ENCODE data around the gene THRB.

The THRB gene

DNA sequence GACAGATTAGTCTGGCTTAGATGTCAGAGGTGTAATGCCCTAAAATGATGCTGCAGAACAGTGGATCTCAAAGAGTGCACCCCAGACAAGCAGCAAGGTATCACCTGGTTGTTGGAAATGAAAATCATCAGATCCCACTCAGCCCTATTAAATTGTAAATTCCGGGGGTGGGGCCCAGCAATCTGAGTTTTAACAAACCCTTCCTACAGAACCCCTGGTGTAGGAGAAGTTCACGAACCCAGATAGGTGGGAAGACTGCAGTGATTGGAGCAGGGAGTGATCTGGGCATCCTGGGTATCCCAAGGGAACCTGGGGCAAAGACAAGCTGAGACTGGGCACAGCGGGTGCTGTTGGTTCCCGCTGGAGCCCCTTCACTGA lies 24.3 kb upstream of the THRB start:
- TF ChIP-seq, protein P1, sequence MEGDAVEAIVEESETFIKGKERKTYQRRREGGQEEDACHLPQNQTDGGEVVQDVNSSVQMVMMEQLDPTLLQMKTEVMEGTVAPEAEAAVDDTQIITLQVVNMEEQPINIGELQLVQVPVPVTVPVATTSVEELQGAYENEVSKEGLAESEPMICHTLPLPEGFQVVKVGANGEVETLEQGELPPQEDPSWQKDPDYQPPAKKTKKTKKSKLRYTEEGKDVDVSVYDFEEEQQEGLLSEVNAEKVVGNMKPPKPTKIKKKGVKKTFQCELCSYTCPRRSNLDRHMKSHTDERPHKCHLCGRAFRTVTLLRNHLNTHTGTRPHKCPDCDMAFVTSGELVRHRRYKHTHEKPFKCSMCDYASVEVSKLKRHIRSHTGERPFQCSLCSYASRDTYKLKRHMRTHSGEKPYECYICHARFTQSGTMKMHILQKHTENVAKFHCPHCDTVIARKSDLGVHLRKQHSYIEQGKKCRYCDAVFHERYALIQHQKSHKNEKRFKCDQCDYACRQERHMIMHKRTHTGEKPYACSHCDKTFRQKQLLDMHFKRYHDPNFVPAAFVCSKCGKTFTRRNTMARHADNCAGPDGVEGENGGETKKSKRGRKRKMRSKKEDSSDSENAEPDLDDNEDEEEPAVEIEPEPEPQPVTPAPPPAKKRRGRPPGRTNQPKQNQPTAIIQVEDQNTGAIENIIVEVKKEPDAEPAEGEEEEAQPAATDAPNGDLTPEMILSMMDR (IDR thresholded peaks at IDR 0.05; ENCODE audit: low read depth, low read length, missing control alignments): no peak
- no peak overlapping the region for H3K4me3 ChIP-seq (replicated peaks; ENCODE audit: low read depth, low read length)

DNA sequence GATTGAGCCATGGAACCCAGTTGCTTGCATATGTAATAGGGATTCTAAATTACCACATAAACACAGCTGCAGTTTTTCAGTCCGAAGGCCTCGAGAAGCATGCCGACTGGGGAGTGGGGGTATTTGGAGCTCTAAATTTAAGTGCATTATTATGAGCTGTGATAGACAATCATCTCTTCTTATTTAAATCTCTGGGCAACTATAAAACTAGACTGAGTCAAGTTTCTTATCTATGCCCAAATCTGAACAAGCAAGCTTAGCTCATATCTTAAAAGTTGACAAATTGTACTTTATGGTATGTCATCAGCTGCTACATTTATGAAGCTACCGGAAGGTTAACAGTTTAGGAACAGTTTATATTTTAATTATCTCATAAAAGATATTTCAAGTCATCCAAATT lies 19.5 kb upstream of the THRB start:
- TF ChIP-seq, protein P1 (IDR thresholded peaks at IDR 0.05; ENCODE audit: low read depth, low read length, missing control alignments): no peak
- no peak overlapping the region for H3K4me3 ChIP-seq (replicated peaks; ENCODE audit: low read depth, low read length)
- no peak for DNase-seq (ENCODE audit: extremely low read depth, low read depth)

More for the DNA sequence above, 24.3 kb upstream of the THRB start:
- no peak for DNase-seq (ENCODE audit: extremely low read depth, low read depth)

DNA sequence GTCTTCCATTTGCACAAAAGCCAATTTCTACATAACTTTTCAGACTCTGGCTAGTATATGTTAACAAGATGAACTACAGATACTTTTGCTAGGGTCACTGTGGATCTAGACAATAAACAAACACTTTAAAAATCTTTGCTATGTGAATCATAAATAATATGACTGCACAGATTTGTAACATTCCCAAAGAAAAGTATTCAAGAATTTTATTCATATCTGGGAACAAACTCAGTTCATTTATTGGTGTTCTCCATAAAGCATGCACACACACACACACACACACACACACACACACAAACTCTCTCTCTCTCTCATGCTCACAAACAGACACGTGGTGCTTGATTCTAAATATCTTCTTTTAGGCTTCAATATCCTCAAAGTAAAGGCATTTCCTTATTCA lies 18.8 kb upstream of the THRB start:
- no peak overlapping the region for H3K4me3 ChIP-seq (replicated peaks; ENCODE audit: low read depth, low read length)
- no peak for DNase-seq (ENCODE audit: extremely low read depth, low read depth)
- TF ChIP-seq, protein P1 (IDR thresholded peaks at IDR 0.05; ENCODE audit: low read depth, low read length, missing control alignments): no peak

DNA sequence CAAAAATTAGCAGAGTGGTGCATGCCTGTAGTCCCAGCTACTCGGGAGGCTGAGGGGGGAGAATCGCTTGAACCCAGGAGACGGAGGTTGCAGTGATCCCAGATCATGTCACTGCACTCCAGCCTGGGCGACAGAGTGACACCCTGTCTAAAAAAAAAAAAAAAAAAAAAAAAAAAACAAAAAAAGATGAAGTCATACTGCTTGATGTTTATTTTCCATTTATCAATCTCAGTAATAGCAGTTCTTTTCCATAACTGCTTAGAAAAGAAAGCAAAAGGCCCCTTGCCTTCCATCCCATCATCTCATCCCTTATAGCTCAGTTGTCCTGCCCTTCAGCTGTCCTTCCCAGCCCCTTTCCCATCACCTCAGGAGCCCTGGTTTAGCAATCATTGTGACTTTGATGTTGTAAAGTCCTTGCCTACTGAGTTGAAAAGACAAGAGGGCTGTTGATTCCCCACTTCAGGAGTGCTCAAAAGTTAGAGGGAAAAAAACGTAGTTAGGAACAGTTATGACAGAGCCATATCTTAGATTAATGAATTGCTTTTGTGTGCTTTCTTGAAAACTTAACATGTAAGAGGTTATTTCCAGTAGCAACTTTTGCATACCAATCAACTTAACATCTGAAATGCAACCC lies 18.0 kb upstream of the THRB start:
- no peak overlapping the region for H3K4me3 ChIP-seq (replicated peaks; ENCODE audit: low read depth, low read length)
- no peak for DNase-seq (ENCODE audit: extremely low read depth, low read depth)
- TF ChIP-seq, protein P1 (IDR thresholded peaks at IDR 0.05; ENCODE audit: low read depth, low read length, missing control alignments): no peak

DNA sequence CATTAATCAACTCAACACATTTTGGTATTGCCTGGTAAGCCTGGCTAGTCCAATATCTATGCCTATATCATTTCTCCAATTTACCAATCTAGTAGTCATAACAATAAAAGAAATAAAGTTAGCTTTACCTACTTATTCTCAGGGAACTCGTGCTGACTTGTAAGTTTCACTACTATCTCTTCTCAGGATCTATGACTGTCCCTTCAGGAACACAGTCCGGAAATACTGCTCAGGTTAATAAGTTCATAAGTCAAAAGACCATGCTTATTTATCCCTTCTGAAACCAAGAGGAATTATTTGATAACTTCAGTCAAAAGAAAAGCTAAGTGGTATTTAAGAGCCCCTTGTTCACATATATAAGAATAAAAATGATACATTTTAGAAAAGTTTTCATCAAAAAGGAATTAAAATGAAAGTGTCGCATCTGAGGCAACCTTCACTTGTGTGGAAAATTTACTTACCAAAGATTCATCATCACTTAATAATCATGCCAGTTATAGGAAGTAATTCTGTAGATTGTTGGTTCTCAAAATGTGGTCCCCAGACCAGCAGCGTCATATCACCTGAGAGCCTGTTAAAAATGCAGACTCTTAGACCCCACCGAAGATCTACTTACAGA lies 15.5 kb upstream of the THRB start:
- no peak for DNase-seq (ENCODE audit: extremely low read depth, low read depth)
- no peak overlapping the region for H3K4me3 ChIP-seq (replicated peaks; ENCODE audit: low read depth, low read length)
- TF ChIP-seq, protein P1 (IDR thresholded peaks at IDR 0.05; ENCODE audit: low read depth, low read length, missing control alignments): no peak

DNA sequence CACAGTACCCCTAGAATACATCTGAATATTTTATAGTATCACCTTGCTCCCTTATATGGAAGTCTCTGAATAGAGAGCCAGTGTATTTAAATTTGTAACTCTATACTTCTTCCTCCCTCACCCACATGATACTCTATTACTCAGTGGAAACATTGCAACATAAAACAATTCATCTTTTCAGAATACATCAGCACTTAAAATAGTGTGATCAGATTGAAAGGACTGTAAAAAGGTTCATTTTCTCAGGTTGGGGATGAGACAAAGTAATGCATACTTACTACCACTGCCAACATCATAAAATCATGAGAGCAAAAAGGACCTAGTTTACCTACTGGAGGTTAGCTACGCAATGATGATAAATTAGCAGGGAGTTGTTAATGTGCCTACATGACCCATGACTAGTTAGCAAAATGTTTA lies 13.8 kb upstream of the THRB start:
- peak; percentile 26 for DNase-seq (ENCODE audit: extremely low read depth, low read depth)
- no peak overlapping the region for H3K4me3 ChIP-seq (replicated peaks; ENCODE audit: low read depth, low read length)
- TF ChIP-seq, protein P1 (IDR thresholded peaks at IDR 0.05; ENCODE audit: low read depth, low read length, missing control alignments): no peak
